Activated CD4-positive, alpha-beta T cell treated with anti-CD3 and anti-CD28 coated beads for 48 hours (primary cell): ENCODE results near the gene INTS15.

Source experiments
- DNase-seq: peaks from one replicate; pipeline ENCODE4 v3.0.0-alpha.2; 2020

INTS15 gene

DNA sequence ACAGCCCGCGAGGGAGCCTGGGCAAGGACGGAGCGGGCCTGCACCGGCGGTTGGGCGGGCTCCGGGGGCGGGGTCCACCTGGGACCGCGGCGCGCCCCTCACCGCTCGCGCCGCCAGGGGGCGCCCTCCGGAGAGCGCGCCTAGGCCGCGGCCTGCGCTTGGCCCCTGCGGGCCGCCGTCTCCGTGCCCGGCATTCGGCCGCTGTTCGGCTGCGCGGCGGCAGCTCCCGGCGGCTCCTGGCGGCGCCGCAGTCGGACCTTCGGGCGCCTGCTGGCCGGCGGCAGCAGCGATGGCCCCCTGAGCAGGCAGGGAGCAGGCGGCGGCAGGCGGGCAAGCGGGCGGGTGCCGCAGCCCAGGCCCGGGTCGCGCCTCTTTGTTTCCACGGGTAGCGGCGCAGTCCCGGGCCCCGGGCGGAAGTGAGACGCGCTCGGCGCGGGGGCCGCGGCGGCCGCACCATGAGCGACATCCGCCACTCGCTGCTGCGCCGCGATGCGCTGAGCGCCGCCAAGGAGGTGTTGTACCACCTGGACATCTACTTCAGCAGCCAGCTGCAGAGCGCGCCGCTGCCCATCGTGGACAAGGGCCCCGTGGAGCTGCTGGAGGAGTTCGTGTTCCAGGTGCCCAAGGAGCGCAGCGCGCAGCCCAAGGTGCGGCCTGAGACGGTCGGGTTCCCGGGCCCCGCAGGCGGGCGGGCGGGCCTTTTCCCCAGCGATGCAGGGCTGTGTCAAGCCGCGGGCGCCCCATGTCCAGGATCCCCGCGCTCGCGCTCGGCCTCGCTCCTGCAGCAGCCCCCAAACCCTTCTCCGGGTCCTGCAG is at the start of gene INTS15:
Gene INTS15, plus strand, starts transcription at position 193 of the 816 bp plus-strand sequence. Its CDS starts 263 bp downstream, at position 456.
- DNase-seq = peak; percentile 85

DNA sequence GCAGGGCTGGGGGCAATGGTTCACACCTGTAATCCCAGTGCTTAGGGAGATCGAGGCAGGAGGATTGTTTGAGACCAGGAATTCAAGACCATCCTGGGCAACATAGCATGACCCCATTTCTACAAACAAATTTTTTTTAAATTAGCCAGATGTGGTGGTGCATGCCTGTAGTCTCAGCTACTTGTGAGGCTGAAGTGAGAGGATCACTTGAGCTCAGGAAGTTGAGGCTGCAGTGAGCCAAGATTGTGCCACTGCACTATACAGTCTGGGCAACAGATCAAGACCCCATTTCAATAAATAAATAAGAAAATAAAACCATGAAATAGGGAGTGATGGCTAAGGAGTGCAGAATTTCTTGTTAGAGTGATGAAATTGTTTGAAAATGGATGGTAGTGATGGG is 47.5 kb upstream of the INTS15 start:
- no peak for DNase-seq

DNA sequence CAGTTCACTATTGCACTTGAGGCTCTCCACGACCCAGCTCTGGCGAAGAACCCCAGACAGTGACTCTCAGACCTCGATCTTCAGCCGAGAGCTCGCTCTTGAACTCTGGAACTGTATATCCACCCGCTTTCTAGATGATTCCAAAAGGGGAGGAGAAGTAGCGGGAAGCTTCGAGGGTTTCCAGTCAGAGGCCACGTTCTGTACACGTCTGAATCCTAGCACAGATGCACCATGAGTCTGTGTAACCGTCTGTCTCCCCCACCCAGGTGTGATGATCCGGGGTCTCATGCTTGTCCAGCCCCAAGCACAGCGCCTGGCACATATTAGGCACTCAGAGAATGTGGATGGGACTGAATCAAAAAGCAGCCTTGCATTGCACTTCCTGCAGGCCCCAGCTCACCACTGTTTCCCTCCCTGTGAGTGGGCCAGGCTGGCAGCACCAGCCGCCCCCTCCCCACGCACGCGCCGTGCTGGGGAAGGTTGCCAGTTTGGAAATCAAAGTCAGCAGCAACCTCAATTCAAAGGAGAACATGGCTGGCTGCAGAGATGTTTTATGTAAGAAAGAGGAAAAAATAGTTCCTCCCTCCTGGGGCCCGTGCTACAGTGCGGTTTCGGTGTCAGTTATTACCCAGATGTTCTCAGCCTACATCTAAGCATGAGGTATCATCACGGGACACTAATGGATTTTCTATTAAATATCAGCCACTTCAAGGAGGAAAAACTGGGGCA is 44.3 kb upstream of the INTS15 start:
- DNase-seq = no peak

DNA sequence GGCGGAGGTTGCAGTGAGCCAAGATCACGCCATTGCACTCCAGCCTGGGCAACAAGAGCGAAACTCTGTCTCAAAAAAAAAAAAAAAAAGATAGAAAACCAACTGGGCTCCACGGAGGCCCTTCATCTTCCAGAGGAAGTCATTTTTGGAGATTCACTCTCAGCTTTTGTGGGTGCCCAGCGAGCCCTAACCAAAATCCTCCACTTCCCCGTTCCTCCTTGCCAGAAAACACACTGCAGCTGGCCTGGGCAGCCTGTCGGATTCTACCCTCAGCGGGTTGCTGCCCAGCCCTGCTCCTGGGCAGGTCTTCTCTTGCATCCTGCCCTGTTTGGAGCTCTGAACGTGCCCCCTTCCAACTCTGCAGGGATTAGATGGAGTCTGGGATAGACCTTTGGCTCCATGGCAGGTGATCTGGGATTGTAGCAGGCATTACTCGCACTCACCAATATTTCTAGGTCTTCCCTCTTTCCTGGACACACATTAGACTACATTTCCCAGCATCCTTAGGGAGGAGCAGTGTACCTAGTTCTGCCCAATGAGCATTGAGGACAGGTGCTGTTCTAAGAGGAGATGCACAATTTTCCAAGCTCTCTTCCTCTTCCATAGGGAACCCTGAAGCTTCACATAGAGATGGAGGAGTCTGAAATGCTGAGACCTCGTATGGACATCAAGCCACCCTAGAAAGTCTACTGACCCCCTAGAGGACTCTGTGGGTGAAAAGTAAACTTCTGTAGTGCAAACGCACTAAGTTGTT is 43.1 kb upstream of the INTS15 start:
- DNase-seq = no peak

DNA sequence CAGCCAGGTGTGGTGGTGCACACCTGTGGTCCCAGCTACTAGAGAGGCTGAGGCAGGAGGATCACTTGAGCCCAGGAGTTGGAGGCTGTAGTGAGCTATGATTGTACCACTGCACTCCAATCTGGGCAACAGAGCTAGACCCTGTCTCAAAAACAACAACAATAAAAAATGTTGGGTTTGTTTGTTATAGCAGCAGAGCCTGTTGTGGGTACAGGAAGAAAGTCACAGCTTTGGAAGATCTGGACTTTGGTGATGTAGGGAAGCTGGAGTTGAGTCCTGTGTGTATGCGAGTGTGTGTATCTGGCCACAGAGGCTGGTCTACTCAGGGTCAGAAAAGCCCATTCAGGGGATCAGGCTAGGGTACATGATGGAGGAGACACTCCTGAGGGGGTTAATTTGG is 42.4 kb upstream of the INTS15 start:
- no peak for DNase-seq

DNA sequence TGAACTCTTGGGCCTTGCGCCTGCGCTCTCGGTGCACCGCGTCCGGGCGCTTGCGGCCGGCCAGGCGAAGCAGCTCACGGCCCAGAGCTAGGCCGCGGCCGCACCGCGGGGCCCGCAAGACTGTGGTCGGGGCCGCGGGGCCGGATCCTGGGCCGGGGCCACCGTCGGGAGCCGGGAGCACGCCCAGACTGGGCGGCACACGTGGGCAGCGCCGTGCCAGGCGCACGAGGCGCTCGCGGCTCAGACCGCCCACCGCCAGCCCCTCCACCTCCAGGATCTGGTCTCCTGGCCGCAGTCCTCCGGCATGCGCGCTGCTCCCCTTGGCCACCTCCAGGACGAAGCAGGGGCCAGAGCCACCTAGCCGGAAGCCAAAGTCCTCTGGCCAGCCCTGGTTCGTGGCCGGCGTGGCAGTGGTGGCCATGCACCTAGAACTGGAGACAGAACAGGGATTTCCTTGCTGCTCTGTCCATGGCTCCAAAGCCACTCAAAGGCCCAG is 38.8 kb upstream of the INTS15 start, which contains the start of gene GRID2IP:
Gene GRID2IP, minus strand, starts transcription at position 446 of the 496 bp plus-strand sequence. Its CDS starts 25 bp downstream, at position 421.
- no peak for DNase-seq

DNA sequence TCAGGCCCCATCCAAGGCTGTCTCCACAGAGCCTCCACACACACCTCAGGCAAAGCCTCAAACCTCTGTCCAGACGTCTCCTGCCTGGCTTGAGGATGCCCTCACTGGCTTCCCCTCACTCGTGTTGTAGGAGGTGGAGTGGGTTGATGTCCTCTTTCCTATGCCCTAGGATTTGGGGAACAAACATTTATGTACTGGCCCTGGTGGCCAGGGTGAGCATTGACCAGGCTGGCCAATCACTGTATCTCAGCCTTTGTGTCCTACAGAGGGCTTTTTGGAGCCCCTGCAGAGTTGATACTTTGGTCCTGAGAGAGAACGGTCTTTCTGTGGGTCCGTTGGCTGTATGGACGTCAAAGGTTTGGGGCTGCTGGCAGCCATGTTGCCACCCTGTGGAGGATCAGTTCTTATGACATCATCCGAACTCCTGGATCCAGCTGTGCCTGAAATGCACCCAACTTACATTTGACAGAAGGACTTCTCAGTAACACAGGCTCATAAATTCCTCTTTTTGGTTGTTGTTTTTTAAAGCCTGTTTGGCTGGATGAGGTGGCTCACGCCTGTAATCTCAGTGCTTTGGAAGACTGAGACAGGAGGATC is 36.3 kb upstream of the INTS15 start:
- DNase-seq = no peak

DNA sequence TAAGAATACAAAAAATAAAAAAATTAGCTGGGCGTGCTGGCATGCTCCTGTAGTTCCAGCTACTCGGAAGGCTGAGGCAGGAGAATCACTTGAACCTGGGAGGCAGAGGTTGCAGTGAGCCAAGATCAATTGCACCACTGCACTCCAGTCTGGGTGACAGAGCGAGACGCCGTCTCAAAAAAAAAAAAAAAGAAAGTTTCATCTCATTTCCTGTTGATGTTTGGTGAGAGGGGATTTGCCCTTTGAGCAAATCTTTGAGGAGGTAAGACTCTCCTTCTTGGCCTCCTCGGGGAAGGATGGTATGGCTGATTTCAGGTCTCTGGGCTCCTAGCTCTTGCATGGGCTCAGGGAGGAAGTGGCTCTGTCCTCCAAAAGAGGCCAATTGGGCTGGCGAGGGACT is 35.0 kb upstream of the INTS15 start:
- DNase-seq = no peak

DNA sequence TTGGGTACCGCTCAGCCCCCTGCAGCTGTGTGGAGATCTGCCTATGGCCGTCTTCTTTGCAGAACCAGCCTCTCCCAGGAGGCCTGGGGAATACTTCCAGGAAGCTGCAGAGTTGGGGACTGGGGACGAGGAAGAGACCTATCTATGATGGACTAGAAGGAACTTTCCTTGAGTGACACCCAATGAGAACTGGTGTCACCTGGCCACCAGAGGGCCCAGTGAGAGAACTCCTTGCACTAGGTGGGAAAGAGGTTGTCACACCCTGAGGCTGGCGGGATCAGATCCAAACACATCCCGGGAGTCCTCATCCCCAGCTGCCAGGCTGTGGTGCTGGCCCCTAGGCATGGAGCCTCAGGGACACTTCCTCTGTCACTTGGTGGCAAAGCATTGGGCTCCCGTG is 33.6 kb upstream of the INTS15 start:
- no peak for DNase-seq

DNA sequence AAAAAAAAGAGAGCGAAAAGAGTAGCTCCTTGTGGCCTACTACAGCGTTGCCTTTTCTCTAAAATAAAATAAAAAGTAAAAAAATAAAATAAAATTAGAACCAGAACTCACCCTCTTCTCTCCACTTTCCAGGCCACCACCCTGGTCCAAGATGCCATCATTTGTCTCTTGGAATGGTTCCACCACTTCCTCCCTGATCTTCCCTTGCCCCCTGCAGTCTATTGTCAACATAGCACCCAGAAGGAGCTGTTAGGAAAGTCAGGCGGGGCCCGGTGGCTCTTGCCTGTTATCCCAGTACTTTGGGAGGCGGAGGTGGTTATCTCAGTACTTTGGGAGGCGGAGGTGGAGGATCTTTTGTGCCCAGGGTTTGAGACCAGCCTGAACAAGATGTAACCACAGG is 31.0 kb upstream of the INTS15 start:
- peak; percentile 28 for DNase-seq

DNA sequence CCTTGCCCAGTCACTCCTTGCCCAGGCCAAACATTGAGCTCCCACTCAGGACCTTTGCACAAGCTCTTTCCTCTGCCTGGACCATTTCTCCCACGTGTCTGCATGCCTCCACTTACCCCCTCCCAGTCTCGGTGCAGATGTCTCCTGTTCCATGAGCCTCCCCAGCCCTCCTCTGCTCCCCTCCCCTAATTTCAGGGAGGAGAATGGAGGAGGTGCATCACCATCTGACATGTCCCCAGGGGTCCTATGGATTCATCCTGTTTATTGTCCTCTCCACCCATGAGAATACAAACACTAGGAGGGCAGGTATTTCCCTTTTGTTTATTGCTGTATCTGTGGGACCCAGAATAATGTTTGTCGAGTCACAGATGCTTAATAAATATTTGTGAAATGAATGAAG is 29.9 kb upstream of the INTS15 start:
- no peak for DNase-seq

DNA sequence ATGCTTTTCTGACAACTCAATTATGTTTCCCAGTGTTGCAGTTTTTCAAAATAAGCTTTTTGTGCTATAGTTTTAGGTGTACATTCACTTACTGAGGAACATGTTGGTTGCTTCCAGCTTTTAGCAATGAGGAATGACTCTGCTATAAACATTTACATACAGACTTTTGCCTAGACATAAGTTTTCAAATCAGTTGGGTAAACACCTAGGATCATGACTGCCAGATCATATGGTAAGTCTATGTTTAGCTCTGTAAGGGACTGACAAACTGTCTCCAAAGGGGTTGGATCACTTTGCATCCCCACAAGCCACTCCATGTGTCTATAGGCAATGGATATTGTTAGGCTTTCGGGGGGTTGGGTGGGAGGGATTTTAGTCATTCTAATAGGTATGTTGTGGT is 27.7 kb upstream of the INTS15 start:
- DNase-seq = no peak

DNA sequence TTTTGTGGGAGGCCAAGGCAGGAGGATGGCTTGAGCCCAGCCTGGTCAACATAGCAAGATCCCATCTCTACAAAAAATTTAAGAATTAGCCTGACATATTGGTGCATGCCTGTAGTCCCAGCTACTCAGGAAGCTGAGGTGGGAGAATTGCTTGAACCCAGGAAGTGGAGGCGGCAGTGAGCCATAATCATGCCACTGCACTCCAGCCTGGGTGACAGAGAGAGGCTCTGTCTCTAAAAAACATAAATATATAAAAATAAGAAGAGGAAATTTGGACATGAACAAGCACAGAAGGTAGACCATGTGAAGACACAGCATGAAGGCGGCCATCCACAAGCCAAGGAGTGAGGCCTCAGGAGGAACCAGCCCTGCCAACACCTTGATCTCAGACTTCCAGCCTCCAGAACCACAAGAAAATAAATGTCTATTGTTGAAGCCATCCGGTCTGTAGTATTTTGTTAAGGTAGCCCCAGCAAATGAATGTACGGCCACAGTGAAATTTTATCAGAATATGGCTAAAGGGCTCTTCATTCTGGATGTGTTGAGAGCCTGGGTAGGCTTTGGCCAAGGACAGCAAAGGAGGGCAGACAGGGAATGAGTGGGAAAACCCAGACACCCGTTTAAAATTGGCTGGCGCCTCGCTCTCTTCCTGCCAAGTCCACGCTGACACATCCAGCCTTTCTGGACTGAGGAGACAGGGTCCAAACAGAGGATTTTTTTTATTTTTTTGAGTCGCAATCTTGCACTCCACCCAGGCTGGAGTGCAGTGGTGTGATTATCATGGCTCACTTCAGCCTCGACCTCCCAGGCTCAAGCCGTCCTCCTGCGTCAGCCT is 25.7 kb upstream of the INTS15 start:
- DNase-seq = no peak

DNA sequence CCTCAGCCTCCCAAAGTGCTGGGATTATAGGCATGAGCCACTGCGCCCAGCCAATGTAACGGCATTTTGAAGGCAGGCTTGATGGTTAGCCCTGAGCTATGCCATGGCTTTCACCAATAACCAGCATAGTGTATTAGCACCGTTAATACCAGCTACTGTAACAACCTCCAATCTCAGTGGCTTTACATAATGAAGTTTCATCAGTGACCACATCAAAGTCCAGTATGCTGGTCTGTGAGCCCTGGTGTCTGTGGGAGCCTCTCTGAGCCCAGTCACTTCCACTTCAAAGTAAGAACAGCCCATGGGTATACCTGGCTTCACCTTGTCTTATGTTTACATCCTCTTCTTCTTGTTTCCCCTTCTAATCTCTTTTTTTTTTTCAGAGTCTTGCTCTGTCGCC is 24.2 kb upstream of the INTS15 start:
- no peak for DNase-seq

DNA sequence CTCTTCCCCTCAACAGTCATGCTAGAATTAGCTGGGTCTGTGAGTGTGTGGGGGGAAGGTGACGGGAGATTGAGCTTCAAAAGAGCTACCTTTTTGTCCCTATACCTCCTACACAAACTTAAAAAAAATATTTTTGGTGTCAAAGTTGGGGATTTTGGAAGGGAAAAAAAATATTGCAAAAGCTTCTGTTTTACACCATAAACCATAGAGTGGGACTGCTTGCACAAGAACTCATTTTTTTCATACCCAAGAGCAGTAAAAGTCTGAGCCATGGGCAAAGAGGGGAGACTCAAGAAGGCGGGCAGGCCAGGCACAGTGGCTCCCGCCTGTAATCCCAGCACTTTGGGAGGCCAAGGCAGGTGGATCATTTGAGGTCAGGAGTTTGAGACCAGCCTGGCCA is 21.9 kb upstream of the INTS15 start:
- no peak for DNase-seq

DNA sequence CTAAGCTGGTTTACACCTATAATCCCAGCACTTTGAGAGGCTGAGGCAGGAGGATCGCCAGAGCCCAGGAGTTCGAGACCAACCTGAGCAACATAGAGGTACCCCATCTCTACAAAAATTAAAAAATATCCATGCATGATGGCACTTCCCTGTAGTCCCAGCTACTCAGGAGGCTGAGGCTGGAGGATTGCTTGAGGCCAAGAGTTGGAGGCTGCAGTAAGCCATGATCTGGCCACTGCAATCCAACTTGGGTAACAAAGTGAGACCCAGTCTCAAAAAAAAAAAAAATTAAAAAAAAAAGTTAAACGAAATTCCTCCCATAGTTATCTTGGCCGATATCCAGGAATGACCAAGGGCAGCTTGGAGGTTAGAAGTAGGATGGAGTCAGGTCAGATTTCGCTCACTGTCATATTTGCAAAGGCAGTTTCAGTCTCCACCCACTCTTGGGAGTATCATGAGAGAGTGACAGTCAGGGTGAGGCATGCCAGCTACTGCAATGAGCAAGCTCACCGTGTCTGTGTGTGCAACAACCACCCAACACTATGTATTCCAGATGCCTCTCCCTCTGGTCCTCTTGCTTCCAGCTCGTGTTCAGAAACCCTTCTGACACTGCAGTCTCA is 18.6 kb upstream of the INTS15 start:
- DNase-seq = peak; percentile 33

DNA sequence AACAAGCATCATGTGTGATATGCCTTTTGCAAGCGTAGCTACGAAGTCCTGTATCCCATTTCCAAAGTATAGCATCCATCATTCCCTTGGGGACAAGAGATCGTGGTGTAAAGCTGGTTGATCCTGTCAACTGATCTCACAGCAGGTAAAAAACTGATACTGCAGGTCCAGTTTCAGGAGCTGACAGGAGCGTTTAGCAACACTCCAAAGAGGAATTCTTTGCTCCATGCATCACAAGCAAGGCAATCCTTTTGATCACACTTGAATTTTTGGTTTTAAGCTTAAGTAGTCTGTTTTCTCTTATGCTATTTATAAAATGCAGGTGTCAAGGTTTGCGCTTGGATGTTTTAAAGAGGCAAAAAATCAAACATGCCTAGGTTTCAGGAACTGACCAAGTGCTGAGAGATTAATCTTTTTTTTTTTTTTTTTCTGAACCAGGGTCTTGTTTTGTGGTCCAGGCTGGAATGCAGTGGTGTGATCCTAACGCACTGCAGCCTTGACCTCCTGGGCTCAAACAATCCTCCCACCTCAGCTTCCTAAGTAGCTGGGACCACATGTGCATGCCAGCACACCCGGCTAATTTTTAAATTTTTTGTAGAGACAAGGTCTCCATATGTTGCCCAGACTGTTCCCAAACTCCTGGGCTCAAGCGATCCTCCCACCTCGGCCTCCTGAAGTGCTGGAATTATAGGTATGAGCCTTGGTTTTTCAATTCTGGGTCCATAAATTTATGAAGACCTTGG is 14.4 kb upstream of the INTS15 start:
- no peak for DNase-seq

DNA sequence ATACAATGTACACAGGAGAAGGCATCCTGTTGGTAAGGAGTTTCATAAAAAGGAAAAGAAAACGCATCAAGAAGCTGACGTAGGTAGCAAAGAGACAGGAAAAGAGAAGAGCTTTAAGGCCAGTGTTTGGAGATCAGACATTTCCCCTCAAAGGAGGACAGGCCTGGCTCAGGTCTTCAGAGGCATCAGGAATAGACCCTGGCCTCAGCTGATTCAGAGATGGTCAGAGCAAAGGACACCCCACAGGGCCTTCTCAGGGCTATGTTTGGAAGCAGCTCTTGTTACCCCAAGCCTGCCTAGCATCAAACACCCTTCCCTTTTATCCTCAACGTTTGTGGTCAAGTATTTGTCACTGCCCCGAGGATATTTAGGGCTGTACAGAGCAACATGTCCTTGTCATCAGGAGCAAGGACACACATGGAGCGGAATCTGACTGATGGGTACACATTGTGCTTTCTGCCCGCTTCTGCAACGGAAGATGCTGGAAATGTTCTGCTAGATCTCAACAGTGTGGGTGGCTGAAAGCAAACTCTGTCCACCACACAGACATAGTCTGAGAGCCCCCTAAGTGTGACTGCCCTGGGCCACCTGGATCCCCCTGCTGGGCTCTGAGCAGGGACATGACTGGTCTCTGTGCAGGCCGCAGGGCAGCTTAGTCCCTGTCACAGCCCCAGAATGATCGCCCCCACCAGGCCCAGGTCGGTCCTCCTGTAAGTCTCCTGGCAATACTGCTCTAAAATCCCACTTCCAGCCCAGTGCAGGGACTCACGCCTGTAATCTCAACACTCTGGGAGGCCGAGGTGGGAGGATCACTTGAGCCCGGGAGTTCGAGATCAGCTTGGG is 13.6 kb upstream of the INTS15 start:
- DNase-seq = no peak

DNA sequence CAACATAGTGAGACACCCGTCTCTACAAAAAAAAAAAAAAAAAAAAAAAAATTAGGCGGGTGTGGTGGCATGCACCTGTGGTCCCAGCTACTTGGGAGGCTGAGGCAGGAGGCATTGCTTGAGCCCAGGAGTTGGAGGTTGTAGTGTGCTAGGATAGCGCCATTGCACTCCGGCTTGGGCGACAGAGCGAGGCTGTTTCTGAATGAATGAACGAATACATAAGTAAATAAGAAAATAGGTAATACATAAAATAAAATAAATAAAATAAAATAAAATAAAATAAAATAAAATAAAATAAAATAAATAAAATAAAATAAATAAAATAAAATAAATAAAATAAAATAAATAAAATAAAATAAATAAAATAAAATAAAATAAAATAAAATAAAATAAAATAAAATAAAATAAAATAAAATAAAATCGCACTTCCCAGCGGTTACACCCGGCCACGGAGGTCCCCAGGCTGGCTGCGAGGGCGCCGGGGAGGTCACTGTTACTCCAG is 12.9 kb upstream of the INTS15 start:
- DNase-seq = peak; percentile 35
